ENCODE data around the gene ROR2.
A peak's percentile ranks its signal among the peaks of the same experiment; 100 is the strongest.

Gene ROR2

DNA sequence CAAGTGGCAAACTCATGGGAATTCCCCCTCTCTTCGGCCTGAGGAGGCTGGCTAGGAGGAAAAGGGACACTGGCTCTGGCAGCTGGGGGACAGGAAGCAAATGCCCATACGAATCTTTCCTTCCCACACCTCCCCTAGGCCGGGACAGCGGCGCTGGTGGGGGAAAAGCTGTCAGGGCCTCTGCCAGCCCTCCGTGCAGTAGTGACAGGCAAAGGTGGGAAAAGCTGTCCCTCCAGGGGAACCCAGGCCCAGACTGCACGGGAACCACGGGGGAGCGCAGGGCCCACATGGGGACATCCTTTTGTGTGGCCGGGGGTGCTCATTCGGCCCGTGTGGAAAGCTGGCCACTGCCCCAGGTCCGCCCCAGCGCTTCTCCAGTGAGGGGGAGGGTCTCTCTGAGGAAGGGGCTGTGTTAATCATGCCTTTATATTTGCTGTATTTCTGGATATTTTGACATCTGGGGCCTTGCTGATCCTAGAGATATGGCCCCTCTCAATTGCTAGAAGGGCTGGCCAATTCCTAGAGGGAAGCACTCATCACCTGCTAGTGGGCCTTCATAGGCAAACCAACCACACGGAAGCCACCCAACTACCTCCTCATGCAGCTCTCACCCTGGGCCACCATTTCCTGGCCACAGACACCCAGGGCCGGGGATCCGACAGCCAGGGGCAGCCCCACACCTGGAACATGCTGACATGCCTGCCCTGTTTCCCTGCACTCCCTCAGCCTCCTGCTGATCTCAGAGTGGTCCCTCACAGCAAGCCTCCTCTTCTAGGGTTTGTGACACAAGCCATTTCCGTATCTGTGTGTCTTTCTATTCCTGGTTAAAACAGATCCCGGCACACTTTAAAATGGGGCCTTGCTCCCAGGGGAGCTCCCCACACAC is 138.8 kb downstream of the ROR2 start:
- no peak overlapping the region for H3K27ac ChIP-seq (ENCODE audit: low read depth, low read length)
- no peak overlapping the region for H3K4me3 ChIP-seq (ENCODE audit: low read length)
- H3K27me3 ChIP-seq (ENCODE audit: control insufficient read depth, insufficient read depth, low read length) = no peaks in the 10 kb centered on the region
- peaks cover 39% of the 10 kb centered on the region for H3K4me1 ChIP-seq (ENCODE audit: control insufficient read depth, insufficient read depth, low read length)
- H3K36me3 ChIP-seq (ENCODE audit: control insufficient read depth, insufficient read depth, low read length) = no peaks in the 10 kb centered on the region
- no peak overlapping the region for H3K9ac ChIP-seq (ENCODE audit: low read length)

DNA sequence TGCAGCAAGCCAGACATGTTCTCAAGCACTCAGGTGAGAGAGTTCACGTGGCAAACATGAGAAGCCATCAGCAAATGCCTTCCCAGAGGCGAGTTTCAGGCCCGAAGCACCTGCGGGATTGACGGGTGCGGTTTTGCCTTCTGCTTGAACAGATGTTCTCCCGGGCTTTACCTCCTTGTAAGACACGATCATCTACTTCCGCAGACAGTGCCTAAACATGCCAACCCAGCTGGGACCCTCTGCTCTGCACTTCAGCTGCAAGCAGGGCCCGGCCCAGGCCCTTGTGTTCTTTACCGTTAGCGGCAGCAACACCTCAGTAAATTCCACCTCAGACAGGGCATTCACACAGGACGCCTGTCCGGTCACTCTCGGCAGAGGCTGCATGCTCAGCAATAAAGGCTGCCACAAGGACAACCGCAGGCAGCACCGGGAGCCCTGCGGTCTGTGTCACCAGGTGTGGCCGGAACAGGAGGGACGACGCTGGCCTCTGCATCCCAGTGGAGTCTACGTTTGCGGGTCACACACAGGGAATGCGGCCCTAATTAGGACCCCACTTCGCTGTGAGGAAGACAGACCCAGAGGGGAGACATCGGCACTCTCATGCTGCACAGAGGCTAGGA is 139.6 kb downstream of the ROR2 start:
- Histone ChIP-seq H3K4me1 (ENCODE audit: control insufficient read depth, insufficient read depth, low read length) (peaks cover 39% of the 10 kb centered on the region), H3K27ac (ENCODE audit: low read depth, low read length) (peak overlapping the region; percentile 51), H3K36me3 (ENCODE audit: control insufficient read depth, insufficient read depth, low read length) (no peaks in the 10 kb centered on the region)

DNA sequence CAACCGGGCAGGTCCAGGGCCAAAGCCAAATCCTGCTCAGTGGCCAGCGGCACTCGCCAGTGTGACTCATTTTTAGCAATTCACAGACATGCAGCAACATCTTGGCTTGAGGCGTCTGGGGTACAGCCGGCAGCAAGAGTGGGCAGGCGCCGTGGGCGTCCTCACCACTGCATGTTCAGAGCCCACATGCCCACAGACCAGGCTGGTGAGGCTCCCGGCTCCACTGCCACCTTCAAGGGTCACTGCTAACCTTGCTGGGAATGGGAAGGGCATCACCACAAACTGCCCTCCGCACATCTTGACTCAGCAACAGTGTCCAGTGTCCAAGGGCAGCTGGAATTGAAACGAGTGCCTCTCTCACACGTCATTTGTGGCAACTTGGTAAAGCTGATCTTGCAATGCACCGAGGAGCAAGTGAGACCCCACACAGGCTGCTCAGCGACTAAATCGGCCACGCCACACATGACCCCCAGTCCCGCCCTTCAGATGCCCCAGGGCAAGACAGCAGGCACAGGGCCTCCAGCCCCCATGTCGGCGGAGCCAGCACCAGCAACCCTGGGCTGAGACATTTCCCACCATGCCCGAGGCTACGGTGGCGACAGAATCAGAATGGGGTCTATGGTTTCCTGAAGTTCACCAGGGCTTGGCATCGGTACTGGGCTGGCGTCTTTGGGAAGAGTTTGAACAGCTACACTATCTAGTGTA is 140.3 kb downstream of the ROR2 start:
- Histone ChIP-seq H3K27ac (ENCODE audit: low read depth, low read length) (peak overlapping the region; percentile 51), H3K4me1 (ENCODE audit: control insufficient read depth, insufficient read depth, low read length) (peaks cover 45% of the 10 kb centered on the region), H3K36me3 (ENCODE audit: control insufficient read depth, insufficient read depth, low read length) (no peaks in the 10 kb centered on the region)

More for the DNA sequence above, 139.6 kb downstream of the ROR2 start:
- no peak overlapping the region for H3K9ac ChIP-seq (ENCODE audit: low read length)
- no peak overlapping the region for H3K4me3 ChIP-seq (ENCODE audit: low read length)
- H3K27me3 ChIP-seq (ENCODE audit: control insufficient read depth, insufficient read depth, low read length) = no peaks in the 10 kb centered on the region

DNA sequence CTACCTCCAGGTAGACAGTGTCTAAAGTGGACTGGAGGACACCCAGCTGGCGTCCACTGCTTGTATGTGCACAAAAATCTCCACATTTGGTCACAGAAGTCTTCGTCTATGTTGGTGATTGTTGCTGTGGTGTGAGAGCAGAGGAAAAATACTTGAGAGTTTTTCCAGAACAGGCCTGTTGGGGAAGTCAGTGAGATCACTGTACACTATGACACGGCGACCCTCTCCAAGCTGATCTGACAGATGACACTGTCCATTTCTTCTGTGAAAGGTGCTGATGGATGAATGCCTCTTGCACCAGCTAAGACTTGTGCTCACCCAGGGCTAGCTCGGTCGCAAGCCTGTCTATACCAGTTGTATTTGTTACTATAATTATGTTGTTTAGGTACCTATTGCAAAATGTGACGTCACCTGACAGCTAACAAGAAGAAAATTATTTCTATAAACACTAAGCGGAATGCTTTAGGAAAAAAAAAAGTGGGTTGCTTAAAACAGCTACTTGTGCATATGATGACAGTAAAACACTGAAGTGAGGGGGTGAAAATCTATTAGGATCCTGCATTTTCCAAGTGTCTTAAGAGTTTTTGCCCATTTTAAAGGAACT is 142.3 kb downstream of the ROR2 start:
- Histone ChIP-seq H3K9ac (ENCODE audit: low read length) (no peak overlapping the region), H3K36me3 (ENCODE audit: control insufficient read depth, insufficient read depth, low read length) (no peaks in the 10 kb centered on the region), H3K4me1 (ENCODE audit: control insufficient read depth, insufficient read depth, low read length) (peaks cover 44% of the 10 kb centered on the region), H3K27ac (ENCODE audit: low read depth, low read length) (peak overlapping the region; percentile 80), H3K4me3 (ENCODE audit: low read length) (no peak overlapping the region), H3K27me3 (ENCODE audit: control insufficient read depth, insufficient read depth, low read length) (no peaks in the 10 kb centered on the region)

More for the DNA sequence above, 140.3 kb downstream of the ROR2 start:
- Histone ChIP-seq H3K4me3 (ENCODE audit: low read length) (no peak overlapping the region), H3K9ac (ENCODE audit: low read length) (no peak overlapping the region), H3K27me3 (ENCODE audit: control insufficient read depth, insufficient read depth, low read length) (no peaks in the 10 kb centered on the region)

DNA sequence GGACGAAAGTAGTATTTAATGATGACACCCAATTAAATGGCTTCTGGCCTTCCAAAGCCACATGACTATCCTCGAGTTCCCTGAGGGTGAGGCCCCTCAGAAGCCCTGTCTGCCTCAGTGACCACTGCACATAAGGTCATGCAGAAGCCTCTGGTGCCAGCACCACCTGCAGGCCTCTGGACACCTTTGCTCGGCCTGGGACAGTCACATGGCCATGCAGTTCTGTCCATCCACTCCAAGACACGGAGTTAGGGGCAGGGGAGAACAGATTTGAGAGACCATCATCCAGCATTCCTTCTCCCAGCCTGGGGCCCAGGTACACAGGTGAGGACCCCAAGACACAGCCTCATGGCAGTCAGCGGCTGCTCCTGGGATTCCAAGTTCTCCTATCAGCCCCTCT is 145.0 kb downstream of the ROR2 start:
- H3K27me3 ChIP-seq (ENCODE audit: control insufficient read depth, insufficient read depth, low read length) = no peaks in the 10 kb centered on the region
- peak overlapping the region; percentile 41 for H3K27ac ChIP-seq (ENCODE audit: low read depth, low read length)
- no peak overlapping the region for H3K4me3 ChIP-seq (ENCODE audit: low read length)
- peaks cover 51% of the 10 kb centered on the region for H3K4me1 ChIP-seq (ENCODE audit: control insufficient read depth, insufficient read depth, low read length)
- no peak overlapping the region for H3K9ac ChIP-seq (ENCODE audit: low read length)
- no peaks in the 10 kb centered on the region for H3K36me3 ChIP-seq (ENCODE audit: control insufficient read depth, insufficient read depth, low read length)

DNA sequence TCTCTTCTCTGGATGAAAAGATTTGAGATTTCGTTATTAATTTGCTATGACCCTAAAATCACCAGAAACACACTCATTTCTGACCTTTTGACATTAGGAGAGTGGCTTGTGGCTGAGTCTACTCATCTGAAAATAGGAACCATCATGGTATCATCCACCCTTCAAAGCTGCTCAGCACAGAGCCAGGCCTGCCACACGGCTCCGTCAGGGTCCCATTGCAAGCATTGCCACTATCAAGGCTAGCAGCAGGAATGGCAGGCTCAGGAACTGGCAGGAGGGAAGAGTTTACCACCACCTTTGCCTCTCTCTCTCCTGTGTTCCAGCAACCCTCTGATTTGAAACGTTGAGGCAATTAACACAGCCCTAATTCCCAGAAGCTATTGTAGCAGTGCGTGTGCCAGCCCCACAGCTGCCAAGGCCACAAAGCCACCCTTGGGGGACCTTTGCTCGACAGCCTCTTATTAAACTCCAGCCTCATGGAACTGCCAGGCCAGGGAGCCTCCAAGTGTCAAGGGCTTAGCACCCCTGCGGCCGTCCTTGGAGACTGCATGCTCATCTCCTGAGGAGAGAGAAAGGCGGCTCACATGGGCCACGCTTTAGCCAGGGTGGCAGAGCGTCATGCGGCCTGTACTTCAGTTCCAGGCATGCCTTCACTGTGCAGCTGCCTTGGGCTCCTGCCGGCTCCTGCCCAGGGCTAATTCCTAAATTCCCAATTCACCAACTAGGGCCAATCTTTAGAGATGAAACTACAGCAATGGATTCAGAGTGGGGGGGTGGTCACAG is 145.9 kb downstream of the ROR2 start:
- Histone ChIP-seq H3K4me1 (ENCODE audit: control insufficient read depth, insufficient read depth, low read length) (peaks cover 51% of the 10 kb centered on the region), H3K4me3 (ENCODE audit: low read length) (no peak overlapping the region), H3K36me3 (ENCODE audit: control insufficient read depth, insufficient read depth, low read length) (no peaks in the 10 kb centered on the region), H3K27ac (ENCODE audit: low read depth, low read length) (peak overlapping the region; percentile 62), H3K9ac (ENCODE audit: low read length) (no peak overlapping the region), H3K27me3 (ENCODE audit: control insufficient read depth, insufficient read depth, low read length) (no peaks in the 10 kb centered on the region)

DNA sequence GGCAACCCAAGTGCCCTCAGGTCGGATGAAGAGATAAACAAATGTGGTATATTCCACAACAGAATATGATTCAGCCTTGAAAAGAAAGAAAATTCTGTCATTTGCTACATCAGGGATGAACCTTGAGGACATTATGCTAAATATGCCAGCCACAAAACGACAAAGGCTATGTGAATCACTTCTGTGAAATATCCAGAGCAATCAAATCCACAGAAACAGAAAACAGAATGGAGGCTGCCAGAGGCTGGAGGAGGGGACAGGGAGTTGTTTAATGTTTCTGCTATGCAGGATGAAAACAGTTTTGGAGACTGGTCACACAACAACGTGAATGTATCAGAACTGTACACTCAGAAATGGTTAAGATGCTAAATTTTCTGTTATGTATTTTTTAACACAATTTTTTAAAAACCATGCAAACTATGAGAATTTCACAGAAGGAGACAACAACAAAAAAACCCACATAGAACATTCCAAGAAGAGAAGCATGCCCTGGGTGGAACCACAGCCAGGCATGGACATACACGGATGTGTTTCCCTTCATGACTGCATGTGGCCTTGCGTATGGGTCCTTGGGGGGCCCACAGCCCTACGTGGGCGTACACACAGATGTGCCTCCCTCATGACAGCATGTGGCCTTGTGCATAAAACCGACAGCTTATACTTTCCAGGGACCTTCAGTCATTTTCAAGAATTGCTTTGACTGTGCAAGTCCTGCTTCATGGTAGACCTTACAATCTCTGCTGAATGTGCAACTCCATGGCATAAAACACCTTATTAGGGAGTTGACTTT is 146.7 kb downstream of the ROR2 start:
- Histone ChIP-seq H3K9ac (ENCODE audit: low read length) (no peak overlapping the region), H3K4me1 (ENCODE audit: control insufficient read depth, insufficient read depth, low read length) (peaks cover 56% of the 10 kb centered on the region), H3K27ac (ENCODE audit: low read depth, low read length) (peak overlapping the region; percentile 62), H3K36me3 (ENCODE audit: control insufficient read depth, insufficient read depth, low read length) (no peaks in the 10 kb centered on the region), H3K27me3 (ENCODE audit: control insufficient read depth, insufficient read depth, low read length) (no peaks in the 10 kb centered on the region), H3K4me3 (ENCODE audit: low read length) (no peak overlapping the region)

DNA sequence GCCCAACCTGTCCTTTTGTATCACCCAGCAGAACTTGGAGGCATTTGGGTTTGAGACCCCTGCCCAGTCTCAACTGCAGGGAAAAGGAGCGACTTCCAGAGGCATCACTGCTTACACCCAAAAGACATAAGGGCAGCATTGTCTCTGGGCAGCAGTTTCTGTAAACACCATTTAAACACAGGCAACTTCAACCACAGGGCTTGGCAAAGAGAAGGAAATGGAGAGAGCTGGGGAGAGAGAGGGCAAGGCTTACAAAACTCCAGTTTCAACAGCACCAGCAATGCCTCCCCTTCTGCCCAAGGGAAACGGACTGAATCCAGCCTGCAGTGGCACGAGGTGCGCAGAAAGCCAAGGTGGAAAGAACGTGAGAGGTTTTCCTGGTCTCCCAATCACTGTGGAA is 147.6 kb downstream of the ROR2 start:
- Histone ChIP-seq H3K27ac (ENCODE audit: low read depth, low read length) (peak overlapping the region; percentile 62), H3K27me3 (ENCODE audit: control insufficient read depth, insufficient read depth, low read length) (no peaks in the 10 kb centered on the region), H3K9ac (ENCODE audit: low read length) (no peak overlapping the region), H3K4me3 (ENCODE audit: low read length) (no peak overlapping the region), H3K4me1 (ENCODE audit: control insufficient read depth, insufficient read depth, low read length) (peaks cover 48% of the 10 kb centered on the region), H3K36me3 (ENCODE audit: control insufficient read depth, insufficient read depth, low read length) (no peaks in the 10 kb centered on the region)

DNA sequence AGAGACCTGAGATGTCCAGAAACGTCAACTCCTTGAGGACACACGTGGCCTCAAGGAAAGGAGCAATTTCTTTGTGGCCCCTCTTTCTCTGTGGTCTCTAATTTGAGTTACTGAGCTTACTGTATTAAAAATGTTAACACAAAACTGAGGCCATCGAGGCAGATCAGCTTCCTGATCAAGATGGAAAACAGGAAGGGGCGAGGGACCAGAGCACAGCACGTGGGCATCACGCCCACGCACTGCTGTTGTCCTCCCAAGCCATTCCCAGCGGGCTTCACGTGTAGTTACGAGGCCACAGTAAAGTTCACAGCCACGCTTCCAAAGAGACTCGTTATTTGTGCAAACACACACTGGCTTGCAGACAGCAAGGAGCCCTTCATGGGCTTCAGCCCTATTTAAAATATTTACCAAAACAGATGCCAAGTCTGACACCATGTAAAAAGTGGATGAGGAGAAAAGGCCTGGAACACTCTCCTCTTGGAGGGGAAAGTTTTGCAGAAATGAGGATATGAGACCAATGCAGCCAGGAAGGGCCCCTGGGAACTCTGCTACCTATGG is 149.5 kb downstream of the ROR2 start:
- H3K4me3 ChIP-seq (ENCODE audit: low read length) = no peak overlapping the region
- H3K9ac ChIP-seq (ENCODE audit: low read length) = no peak overlapping the region
- H3K4me1 ChIP-seq (ENCODE audit: control insufficient read depth, insufficient read depth, low read length) = peaks cover 46% of the 10 kb centered on the region
- H3K27me3 ChIP-seq (ENCODE audit: control insufficient read depth, insufficient read depth, low read length) = no peaks in the 10 kb centered on the region
- peak overlapping the region; percentile 92 for H3K27ac ChIP-seq (ENCODE audit: low read depth, low read length)
- no peaks in the 10 kb centered on the region for H3K36me3 ChIP-seq (ENCODE audit: control insufficient read depth, insufficient read depth, low read length)

DNA sequence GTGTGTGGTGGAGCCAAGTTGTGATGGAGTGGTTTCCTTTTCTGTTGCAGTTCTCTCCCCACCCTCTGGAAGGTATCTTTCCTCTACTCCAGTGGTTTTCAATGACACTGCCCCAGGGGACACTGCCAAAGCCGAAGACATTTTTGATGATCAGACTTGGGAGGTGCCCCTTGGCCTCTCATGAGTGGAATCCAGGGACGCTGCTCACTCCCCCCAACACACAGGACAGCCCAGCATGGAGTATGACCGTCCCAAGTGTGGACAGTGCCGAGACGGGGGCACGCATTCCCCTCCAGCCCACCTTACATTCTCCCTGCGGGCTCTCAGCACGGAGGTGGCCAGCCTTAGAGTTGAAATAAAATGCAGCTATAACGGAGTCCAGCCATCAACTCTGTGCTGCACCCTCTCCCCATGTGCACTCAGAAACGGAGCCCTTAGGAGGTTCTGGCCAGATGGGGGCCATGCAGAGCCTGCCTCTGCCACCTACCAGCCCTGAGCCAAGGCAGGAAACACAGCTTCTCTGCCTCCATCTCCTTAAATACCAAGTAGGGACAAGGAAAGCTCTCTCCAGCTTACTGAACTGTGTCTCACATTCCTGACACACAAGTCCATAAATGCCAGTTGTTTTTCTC is 150.8 kb downstream of the ROR2 start:
- peaks cover 37% of the 10 kb centered on the region for H3K4me1 ChIP-seq (ENCODE audit: control insufficient read depth, insufficient read depth, low read length)
- no peak overlapping the region for H3K4me3 ChIP-seq (ENCODE audit: low read length)
- H3K27ac ChIP-seq (ENCODE audit: low read depth, low read length) = peak overlapping the region; percentile 92
- no peak overlapping the region for H3K9ac ChIP-seq (ENCODE audit: low read length)
- H3K36me3 ChIP-seq (ENCODE audit: control insufficient read depth, insufficient read depth, low read length) = no peaks in the 10 kb centered on the region
- no peaks in the 10 kb centered on the region for H3K27me3 ChIP-seq (ENCODE audit: control insufficient read depth, insufficient read depth, low read length)
